HepG2 (cell line): Measurements from ENCODE around the gene NEK8. TPM values are rescaled to one million over a fixed set of nuclear protein-coding genes. Genes with fewer than 3 reads are reported as not detected.

Experiments used
- ATRX ChIP-seq: sonication (generic); formaldehyde crosslinking; IDR thresholded peaks from 2 replicates; pipeline ENCODE4 v1.4.0; 2020; ENCODE audit warnings: missing genetic modification reagents, borderline replicate concordance
- EP300 ChIP-seq, 3 experiments: sonication (generic) in 1 of 3; formaldehyde crosslinking in 1 of 3; IDR thresholded peaks; 2 replicates each; pipeline versions ENCODE4 v1.5.1 to v1.6.1; 2011 to 2020; ENCODE audit warnings: low read depth in 2 of 3, low read length in 2 of 3, borderline replicate concordance in 1 of 3, improper control_type of control experiment in 1 of 3, mild to moderate bottlenecking in 1 of 3, missing genetic modification reagents in 1 of 3, moderate library complexity in 1 of 3
- HDAC6 ChIP-seq: fragments of 200-600 bp; sonication (generic); IDR thresholded peaks from 2 replicates; pipeline ENCODE4 v1.7.0; 2017; ENCODE audit warnings: mild to moderate bottlenecking, antibody characterized with exemption, low read length, low read depth
- HOXA9 ChIP-seq: sonication (generic); formaldehyde crosslinking; IDR thresholded peaks from 2 replicates; pipeline ENCODE4 v1.8.1; 2022; ENCODE audit warnings: missing genetic modification reagents, mild to moderate bottlenecking, moderate library complexity, borderline replicate concordance
- JARID2 ChIP-seq: sonication (generic); formaldehyde crosslinking; IDR thresholded peaks from 2 replicates; pipeline ENCODE4 v1.8.1; 2023; ENCODE audit warnings: missing genetic modification reagents, inconsistent platforms; ENCODE audit not compliant: insufficient replicate concordance
- NFKBIZ ChIP-seq: IDR thresholded peaks from 2 replicates; pipeline ENCODE4 v1.6.1; 2018; ENCODE audit warnings: missing genetic modification reagents, missing compliant biosample characterization
- SALL2 ChIP-seq: sonication (generic); formaldehyde crosslinking; IDR thresholded peaks from 2 replicates; pipeline ENCODE4 v1.8.1; 2023; ENCODE audit warnings: mild to moderate bottlenecking, missing genetic modification reagents, inconsistent platforms
- SIN3A ChIP-seq: IDR thresholded peaks from 2 replicates; pipeline ENCODE4 v1.6.1; 2011; ENCODE audit warnings: low read depth, mild to moderate bottlenecking, control low read depth, low read length, borderline replicate concordance
- SPEN ChIP-seq: sonication (generic); formaldehyde crosslinking; IDR thresholded peaks from 2 replicates; pipeline ENCODE4 v1.5.1; 2020; ENCODE audit warnings: low read depth, mild to moderate bottlenecking, missing genetic modification reagents
- YEATS2 ChIP-seq: sonication (generic); formaldehyde crosslinking; IDR thresholded peaks from 2 replicates; pipeline ENCODE4 v1.4.0; 2020; ENCODE audit warnings: missing genetic modification reagents, borderline replicate concordance
- ZNF24 ChIP-seq: fragments of 450-650 bp; IDR thresholded peaks from 2 replicates; pipeline ENCODE4 v1.6.1; 2017; ENCODE audit warnings: antibody characterized with exemption, mild to moderate bottlenecking
- ZNF652 ChIP-seq: IDR thresholded peaks from 2 replicates; pipeline ENCODE4 v1.6.1; 2016; ENCODE audit warnings: low read depth, borderline replicate concordance
- ZNF792 ChIP-seq: IDR thresholded peaks from 2 replicates; pipeline ENCODE4 v1.6.1; 2016
- ZSCAN12 ChIP-seq: sonication (generic); formaldehyde crosslinking; IDR thresholded peaks from 2 replicates; pipeline ENCODE4 v1.9.0; 2021; ENCODE audit warnings: mild to moderate bottlenecking, missing genetic modification reagents
- polyA plus RNA-seq, 8 experiments: library from polyadenylated mRNA; depleted of rRNA in 3 of 8; stranded (reverse) in 7 of 8; unstranded in 1 of 8; fragments of >200 nt; fragmentation: Illumina TruSeq in 4 of 8; extraction: Trizol in 4 of 8; gene quantifications; 2 replicates each; pipeline versions ENCODE4 v1.2.1 to v1.2.3, GENCODE V29; 2011 to 2016; ENCODE audit warnings: low read depth in 4 of 8, missing spikeins in 1 of 8, mixed read lengths in 1 of 8; ENCODE audit not compliant: insufficient read depth in 1 of 8
- total RNA-seq, 5 experiments: library from RNA; depleted of rRNA; stranded (reverse); fragments of >200 nt; fragmentation: Illumina TruSeq; extraction: Trizol; gene quantifications; 2 replicates each; pipeline ENCODE4 v1.2.3, GENCODE V29; 2016; ENCODE audit warnings: low read depth in 1 of 5
- TF ChIP-seq, protein P1 (sequence below): sonication (generic); formaldehyde crosslinking; IDR thresholded peaks from 2 replicates; pipeline ENCODE4 v1.8.1; 2022; ENCODE audit warnings: low read depth, mild to moderate bottlenecking, missing genetic modification reagents
- TF ChIP-seq, protein P2 (sequence below): IDR thresholded peaks from 2 replicates; pipeline ENCODE4 v1.4.0; 2020; ENCODE audit warnings: mild to moderate bottlenecking, missing genetic modification reagents
- TF ChIP-seq, protein P3 (sequence below): IDR thresholded peaks from 2 replicates; pipeline ENCODE4 v1.6.1; 2016; ENCODE audit warnings: control low read depth
- TF ChIP-seq, protein P4 (sequence below): sonication (generic); formaldehyde crosslinking; IDR thresholded peaks from 2 replicates; pipeline ENCODE4 v1.5.1; 2020; ENCODE audit warnings: missing genetic modification reagents, mild to moderate bottlenecking, borderline replicate concordance

Gene NEK8
- total and polyA plus RNA-seq, 2 of the 13 experiments (the other 11 are each of a cell fraction or from before 2014, with no cell fraction given), result 5.8 to 13.5 TPM

DNA sequence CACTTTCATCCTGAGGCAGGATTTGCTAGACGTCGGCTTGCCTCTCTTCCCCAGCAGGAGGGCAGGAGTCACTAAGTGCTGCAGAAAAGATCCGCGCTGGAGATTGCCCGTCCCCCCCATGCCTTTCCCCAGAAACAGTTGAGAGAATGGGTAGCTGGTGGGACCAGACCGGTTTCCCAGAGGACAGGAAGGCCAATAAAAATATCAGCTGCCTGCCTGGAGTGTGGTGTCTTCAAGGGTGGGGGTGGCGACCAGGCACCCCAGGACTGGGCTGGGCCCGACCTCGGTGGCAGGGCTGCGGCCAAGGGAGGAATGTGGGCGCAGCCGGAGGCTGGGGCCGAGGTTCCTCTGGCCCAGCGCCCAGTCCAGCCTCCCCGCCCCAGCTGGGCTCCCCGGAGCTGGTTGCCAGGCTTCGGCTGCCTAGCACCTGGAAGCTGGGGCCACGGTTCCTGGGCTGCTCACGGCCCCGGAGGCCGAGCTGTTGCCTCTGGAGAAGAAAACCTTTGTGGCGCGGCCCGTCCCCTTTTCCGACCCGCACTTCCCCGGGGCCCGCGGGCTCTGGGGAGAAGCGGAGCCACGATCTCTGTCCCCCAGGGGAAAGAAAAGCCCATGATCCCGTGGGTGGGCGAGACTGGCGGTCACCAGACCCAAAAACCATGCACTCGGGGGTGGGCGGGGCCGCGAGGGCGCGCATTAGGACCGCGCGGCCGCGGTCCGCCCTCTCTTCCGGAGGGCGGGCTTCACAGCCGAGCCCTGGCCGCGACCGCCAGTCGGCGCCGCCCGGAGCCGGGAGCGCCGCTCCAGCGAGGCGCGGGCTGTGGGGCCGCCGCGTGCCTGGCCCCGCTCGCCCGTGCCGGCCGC is 14.9 kb downstream of the NEK8 start, which contains the start of gene TRAF4 (continued):
- TF ChIP-seq, protein P1, sequence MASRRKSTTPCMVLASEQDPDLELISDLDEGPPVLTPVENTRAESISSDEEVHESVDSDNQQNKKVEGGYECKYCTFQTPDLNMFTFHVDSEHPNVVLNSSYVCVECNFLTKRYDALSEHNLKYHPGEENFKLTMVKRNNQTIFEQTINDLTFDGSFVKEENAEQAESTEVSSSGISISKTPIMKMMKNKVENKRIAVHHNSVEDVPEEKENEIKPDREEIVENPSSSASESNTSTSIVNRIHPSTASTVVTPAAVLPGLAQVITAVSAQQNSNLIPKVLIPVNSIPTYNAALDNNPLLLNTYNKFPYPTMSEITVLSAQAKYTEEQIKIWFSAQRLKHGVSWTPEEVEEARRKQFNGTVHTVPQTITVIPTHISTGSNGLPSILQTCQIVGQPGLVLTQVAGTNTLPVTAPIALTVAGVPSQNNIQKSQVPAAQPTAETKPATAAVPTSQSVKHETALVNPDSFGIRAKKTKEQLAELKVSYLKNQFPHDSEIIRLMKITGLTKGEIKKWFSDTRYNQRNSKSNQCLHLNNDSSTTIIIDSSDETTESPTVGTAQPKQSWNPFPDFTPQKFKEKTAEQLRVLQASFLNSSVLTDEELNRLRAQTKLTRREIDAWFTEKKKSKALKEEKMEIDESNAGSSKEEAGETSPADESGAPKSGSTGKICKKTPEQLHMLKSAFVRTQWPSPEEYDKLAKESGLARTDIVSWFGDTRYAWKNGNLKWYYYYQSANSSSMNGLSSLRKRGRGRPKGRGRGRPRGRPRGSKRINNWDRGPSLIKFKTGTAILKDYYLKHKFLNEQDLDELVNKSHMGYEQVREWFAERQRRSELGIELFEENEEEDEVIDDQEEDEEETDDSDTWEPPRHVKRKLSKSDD (CRISPR knock-in tag), result no peak
- TF ChIP-seq ATRX (CRISPR knock-in tag) (no peak), NFKBIZ (CRISPR knock-in tag) (no peak), HOXA9 (CRISPR knock-in tag) (no peak), ZNF652 (CRISPR knock-in tag) (no peak), ZNF792 (CRISPR knock-in tag) (0 out of 2 replicates have a peak, but pooled peaks have one; percentile 12), EP300 (IDR thresholded peaks at IDR 0.05; ENCODE audit: low read depth in 2 of 2, low read length in 2 of 2) (no peak), EP300 (CRISPR knock-in tag; IDR thresholded peaks at IDR 0.05; ENCODE audit: borderline replicate concordance) (no peak), ZSCAN12 (no peak; the same call in 1 of the 2 replicates), YEATS2 (CRISPR knock-in tag) (no peak), SALL2 (CRISPR knock-in tag) (no peak), JARID2 (CRISPR knock-in tag) (no peak), ZNF24 (no peak), SPEN (CRISPR knock-in tag) (peak; percentile 45), HDAC6 (no peak), SIN3A (peak; percentile 16; the same call in 1 of the 2 replicates)
- TF ChIP-seq, protein P2, sequence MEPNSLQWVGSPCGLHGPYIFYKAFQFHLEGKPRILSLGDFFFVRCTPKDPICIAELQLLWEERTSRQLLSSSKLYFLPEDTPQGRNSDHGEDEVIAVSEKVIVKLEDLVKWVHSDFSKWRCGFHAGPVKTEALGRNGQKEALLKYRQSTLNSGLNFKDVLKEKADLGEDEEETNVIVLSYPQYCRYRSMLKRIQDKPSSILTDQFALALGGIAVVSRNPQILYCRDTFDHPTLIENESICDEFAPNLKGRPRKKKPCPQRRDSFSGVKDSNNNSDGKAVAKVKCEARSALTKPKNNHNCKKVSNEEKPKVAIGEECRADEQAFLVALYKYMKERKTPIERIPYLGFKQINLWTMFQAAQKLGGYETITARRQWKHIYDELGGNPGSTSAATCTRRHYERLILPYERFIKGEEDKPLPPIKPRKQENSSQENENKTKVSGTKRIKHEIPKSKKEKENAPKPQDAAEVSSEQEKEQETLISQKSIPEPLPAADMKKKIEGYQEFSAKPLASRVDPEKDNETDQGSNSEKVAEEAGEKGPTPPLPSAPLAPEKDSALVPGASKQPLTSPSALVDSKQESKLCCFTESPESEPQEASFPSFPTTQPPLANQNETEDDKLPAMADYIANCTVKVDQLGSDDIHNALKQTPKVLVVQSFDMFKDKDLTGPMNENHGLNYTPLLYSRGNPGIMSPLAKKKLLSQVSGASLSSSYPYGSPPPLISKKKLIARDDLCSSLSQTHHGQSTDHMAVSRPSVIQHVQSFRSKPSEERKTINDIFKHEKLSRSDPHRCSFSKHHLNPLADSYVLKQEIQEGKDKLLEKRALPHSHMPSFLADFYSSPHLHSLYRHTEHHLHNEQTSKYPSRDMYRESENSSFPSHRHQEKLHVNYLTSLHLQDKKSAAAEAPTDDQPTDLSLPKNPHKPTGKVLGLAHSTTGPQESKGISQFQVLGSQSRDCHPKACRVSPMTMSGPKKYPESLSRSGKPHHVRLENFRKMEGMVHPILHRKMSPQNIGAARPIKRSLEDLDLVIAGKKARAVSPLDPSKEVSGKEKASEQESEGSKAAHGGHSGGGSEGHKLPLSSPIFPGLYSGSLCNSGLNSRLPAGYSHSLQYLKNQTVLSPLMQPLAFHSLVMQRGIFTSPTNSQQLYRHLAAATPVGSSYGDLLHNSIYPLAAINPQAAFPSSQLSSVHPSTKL (CRISPR knock-in tag), result no peak; the same call in 1 of the 2 replicates
- TF ChIP-seq, protein P3, sequence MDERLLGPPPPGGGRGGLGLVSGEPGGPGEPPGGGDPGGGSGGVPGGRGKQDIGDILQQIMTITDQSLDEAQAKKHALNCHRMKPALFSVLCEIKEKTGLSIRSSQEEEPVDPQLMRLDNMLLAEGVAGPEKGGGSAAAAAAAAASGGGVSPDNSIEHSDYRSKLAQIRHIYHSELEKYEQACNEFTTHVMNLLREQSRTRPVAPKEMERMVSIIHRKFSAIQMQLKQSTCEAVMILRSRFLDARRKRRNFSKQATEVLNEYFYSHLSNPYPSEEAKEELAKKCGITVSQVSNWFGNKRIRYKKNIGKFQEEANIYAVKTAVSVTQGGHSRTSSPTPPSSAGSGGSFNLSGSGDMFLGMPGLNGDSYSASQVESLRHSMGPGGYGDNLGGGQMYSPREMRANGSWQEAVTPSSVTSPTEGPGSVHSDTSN (CRISPR knock-in tag), result no peak
- TF ChIP-seq, protein P4, sequence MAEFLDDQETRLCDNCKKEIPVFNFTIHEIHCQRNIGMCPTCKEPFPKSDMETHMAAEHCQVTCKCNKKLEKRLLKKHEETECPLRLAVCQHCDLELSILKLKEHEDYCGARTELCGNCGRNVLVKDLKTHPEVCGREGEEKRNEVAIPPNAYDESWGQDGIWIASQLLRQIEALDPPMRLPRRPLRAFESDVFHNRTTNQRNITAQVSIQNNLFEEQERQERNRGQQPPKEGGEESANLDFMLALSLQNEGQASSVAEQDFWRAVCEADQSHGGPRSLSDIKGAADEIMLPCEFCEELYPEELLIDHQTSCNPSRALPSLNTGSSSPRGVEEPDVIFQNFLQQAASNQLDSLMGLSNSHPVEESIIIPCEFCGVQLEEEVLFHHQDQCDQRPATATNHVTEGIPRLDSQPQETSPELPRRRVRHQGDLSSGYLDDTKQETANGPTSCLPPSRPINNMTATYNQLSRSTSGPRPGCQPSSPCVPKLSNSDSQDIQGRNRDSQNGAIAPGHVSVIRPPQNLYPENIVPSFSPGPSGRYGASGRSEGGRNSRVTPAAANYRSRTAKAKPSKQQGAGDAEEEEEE (CRISPR knock-in tag), result no peak
